WTC11 (cell line): ENCODE measurements around the gene NME8. TPM values are rescaled to one million over a fixed set of nuclear protein-coding genes. Genes with fewer than 3 reads are reported as not detected.
A peak's percentile ranks its signal among the peaks of the same experiment; 100 is the strongest.

Experiments used
- ATAC-seq: fragments of 200-7000 bp; cut with Tn5 transposase; 2 replicates; pipeline ENCODE4 v1.10.0; 2021; ENCODE audit warnings: mild to moderate bottlenecking, moderate library complexity
- CTCF ChIA-PET: fragments of 300-600 bp; sonication (Branson Sonifier 250); formaldehyde crosslinking; loops from one replicate; lab custom pipeline; 2021; ENCODE audit warnings: antibody characterized with exemption; lab: Charles Lee
- POLR2A ChIA-PET: fragments of 350-600 bp; sonication (Branson Sonifier 250); formaldehyde crosslinking; loops from one replicate; lab custom pipeline; 2021; ENCODE audit warnings: antibody characterized with exemption; lab: Charles Lee
- DNase-seq: peaks from one replicate; pipeline ENCODE4 v3.0.0; 2021; ENCODE audit warnings: low spot score
- H3K27ac Mint-ChIP-seq: 2 replicates; pipeline ENCODE4 v1.8.0; 2021; ENCODE audit warnings: mixed read lengths
- H3K27me3 Mint-ChIP-seq: 2 replicates; pipeline ENCODE4 v1.8.0; 2021; ENCODE audit warnings: low read depth, mild to moderate bottlenecking, moderate library complexity, mixed read lengths
- H3K36me3 Mint-ChIP-seq: 2 replicates; pipeline ENCODE4 v1.8.0; 2021; ENCODE audit warnings: mixed read lengths
- H3K4me1 Mint-ChIP-seq: 2 replicates; pipeline ENCODE4 v1.8.0; 2022; ENCODE audit warnings: mixed read lengths
- H3K4me3 Mint-ChIP-seq: 2 replicates; pipeline ENCODE4 v1.8.0; 2021; ENCODE audit warnings: mild to moderate bottlenecking, moderate library complexity, mixed read lengths
- H3K9me3 Mint-ChIP-seq: 2 replicates; pipeline ENCODE4 v1.8.0; 2021; ENCODE audit warnings: mixed read lengths
- CREM ChIP-seq: sonication (generic); formaldehyde crosslinking; IDR thresholded peaks from 2 replicates; pipeline ENCODE4 v1.8.1; 2022; ENCODE audit warnings: mild to moderate bottlenecking, missing genetic modification reagents, moderate library complexity
- CTCF ChIP-seq: fragments of 200-600 bp; IDR thresholded peaks from 2 replicates; pipeline ENCODE4 v1.8.0; 2022; ENCODE audit warnings: antibody characterized with exemption
- ELF4 ChIP-seq: sonication (generic); formaldehyde crosslinking; IDR thresholded peaks from 2 replicates; pipeline ENCODE4 v1.8.1; 2022; ENCODE audit warnings: low read depth, mild to moderate bottlenecking, moderate library complexity, missing genetic modification reagents
- ERG ChIP-seq: fragments of 250-450 bp; sonication (Bioruptor Pico); IDR thresholded peaks from 2 replicates; pipeline ENCODE4 v1.8.0; 2021; ENCODE audit warnings: mild to moderate bottlenecking
- ESRRA ChIP-seq: sonication (generic); formaldehyde crosslinking; IDR thresholded peaks from 2 replicates; pipeline ENCODE4 v1.8.1; 2022; ENCODE audit warnings: mild to moderate bottlenecking, missing genetic modification reagents, borderline replicate concordance
- FOXJ3 ChIP-seq: sonication (generic); formaldehyde crosslinking; IDR thresholded peaks from 2 replicates; pipeline ENCODE4 v1.9.0; 2021; ENCODE audit warnings: missing genetic modification reagents, mild to moderate bottlenecking, borderline replicate concordance
- FOXP4 ChIP-seq: sonication (generic); formaldehyde crosslinking; IDR thresholded peaks from 2 replicates; pipeline ENCODE4 v1.8.0; 2022; ENCODE audit warnings: mild to moderate bottlenecking, missing genetic modification reagents
- NR1H2 ChIP-seq: sonication (generic); formaldehyde crosslinking; IDR thresholded peaks from 2 replicates; pipeline ENCODE4 v1.9.0; 2021; ENCODE audit warnings: mild to moderate bottlenecking, moderate library complexity, missing genetic modification reagents
- PRDM15 ChIP-seq: sonication (generic); formaldehyde crosslinking; IDR thresholded peaks from 2 replicates; pipeline ENCODE4 v1.8.0; 2022; ENCODE audit warnings: missing genetic modification reagents
- PREB ChIP-seq: sonication (generic); formaldehyde crosslinking; IDR thresholded peaks from 2 replicates; pipeline ENCODE4 v1.8.1; 2022; ENCODE audit warnings: mild to moderate bottlenecking, missing genetic modification reagents, moderate library complexity, borderline replicate concordance
- ZBTB21 ChIP-seq: sonication (generic); formaldehyde crosslinking; IDR thresholded peaks from 2 replicates; pipeline ENCODE4 v1.8.1; 2023; ENCODE audit warnings: mild to moderate bottlenecking, missing genetic modification reagents, borderline replicate concordance
- ZNF671 ChIP-seq: fragments of 250-450 bp; sonication (Bioruptor Pico); IDR thresholded peaks from 2 replicates; pipeline ENCODE4 v1.8.0; 2021; ENCODE audit warnings: mild to moderate bottlenecking
- total RNA-seq: library from RNA; stranded (reverse); gene quantifications from 3 replicates; pipeline ENCODE4 v1.2.3, GENCODE V29; 2021

The NME8 gene
- total RNA-seq, 1 experiment from 2014 or later = 1.0 TPM

GRCh38 chr7:37833107-37833817, 15.1 kb upstream of the NME8 start:
- peak; percentile 52; the same call in 1 of the 2 replicates for ATAC-seq
- TF ChIP-seq CTCF (peak; percentile 71), ZNF671 (CRISPR knock-in tag) (no peak)
- POLR2A ChIA-PET = no interaction called here
- no peaks in the 10 kb centered on the region for H3K27me3 Mint-ChIP-seq
- no peaks in the 10 kb centered on the region for H3K36me3 Mint-ChIP-seq
- peak; percentile 43 for DNase-seq
- peaks cover 4% of the 10 kb centered on the region; the same call in 1 of the 2 replicates for H3K4me1 Mint-ChIP-seq
- H3K4me3 Mint-ChIP-seq = peak overlapping the region; percentile 43
- H3K27ac Mint-ChIP-seq = no peak overlapping the region
- no peaks in the 10 kb centered on the region for H3K9me3 Mint-ChIP-seq
- CTCF ChIA-PET = interaction anchor here (0.8 to 3.4 kb wide), 3 partner anchors 17 to 599 kb away, joined by 3 to 14 read pairs (median 3); no protein-coding TSS in a partner anchor

GRCh38 chr7:37833818-37834146, 14.6 kb upstream of the NME8 start:
- DNase-seq (no peak), ATAC-seq (no peak)
- no peaks in the 10 kb centered on the region for H3K36me3 Mint-ChIP-seq
- peaks cover 4% of the 10 kb centered on the region; the same call in 1 of the 2 replicates for H3K4me1 Mint-ChIP-seq
- no peak overlapping the region for H3K27ac Mint-ChIP-seq
- ChIA-PET CTCF (interaction anchor here (0.8 to 3.4 kb wide), 4 partner anchors 17 to 599 kb away, joined by 3 to 14 read pairs (median 3); no protein-coding TSS in a partner anchor), POLR2A (no interaction called here)
- H3K4me3 Mint-ChIP-seq = no peak overlapping the region
- TF ChIP-seq ESRRA (CRISPR knock-in tag) (no peak), ZBTB21 (CRISPR knock-in tag) (no peak), CREM (CRISPR knock-in tag) (no peak), PRDM15 (CRISPR knock-in tag) (no peak), NR1H2 (CRISPR knock-in tag) (no peak), PREB (CRISPR knock-in tag) (no peak), ERG (no peak), FOXJ3 (CRISPR knock-in tag) (no peak), FOXP4 (no peak), ELF4 (CRISPR knock-in tag) (no peak)
- no peaks in the 10 kb centered on the region for H3K9me3 Mint-ChIP-seq
- H3K27me3 Mint-ChIP-seq = no peaks in the 10 kb centered on the region
